IMR-90 (cell line): ENCODE data around the gene EBF4. TPM values are rescaled to one million over a fixed set of nuclear protein-coding genes. Genes with fewer than 3 reads are reported as not detected.

Experiments used
- ATAC-seq: fragments of 200-7000 bp; cut with Tn5 transposase; 2 replicates; pipeline ENCODE4 v1.9.1; 2020; ENCODE audit warnings: low read depth, mild to moderate bottlenecking, moderate library complexity
- BruUV-seq: library from RNA; stranded (reverse); fragments of 400-500 nt; replicated peaks from 2 replicates; lab custom pipeline; 2021; lab: Mats Ljungman, UMichigan
- CTCF ChIA-PET: fragments of 300-600 bp; formaldehyde crosslinking; extraction: SDS; loops from one replicate; lab custom pipeline; 2021; ENCODE audit warnings: antibody characterized with exemption; lab: Yijun Ruan, JAX
- POLR2A ChIA-PET: fragments of 300-600 bp; sonication (Branson Sonifier 250); formaldehyde crosslinking; loops from one replicate; lab custom pipeline; 2022; ENCODE audit warnings: antibody characterized with exemption; ENCODE audit not compliant: unreplicated experiment; lab: Charles Lee
- DNase-seq: peaks from one replicate; pipeline ENCODE4 v3.0.0; 2013
- H2AFZ ChIP-seq: replicated peaks from 2 replicates; pipeline ENCODE3; 2013; ENCODE audit warnings: low read length, mild to moderate bottlenecking; ENCODE audit not compliant: poor library complexity
- H2AK5ac ChIP-seq: 2 replicates; pipeline ENCODE4 v1.6.1; 2013; ENCODE audit warnings: low read depth, low read length, inconsistent platforms
- H2AK9ac ChIP-seq: replicated peaks from 2 replicates; pipeline ENCODE3; 2013; ENCODE audit warnings: mild to moderate bottlenecking, low read depth, low read length, moderate library complexity; ENCODE audit not compliant: poor library complexity
- H2BK120ac ChIP-seq: 2 replicates; pipeline ENCODE4 v1.6.1; 2013; ENCODE audit warnings: low read depth, low read length, inconsistent platforms
- H2BK15ac ChIP-seq: 3 replicates; pipeline ENCODE4 v1.6.1; 2013; ENCODE audit warnings: low read depth, low read length, inconsistent platforms
- H2BK20ac ChIP-seq: 2 replicates; pipeline ENCODE4 v1.6.1; 2013; ENCODE audit warnings: low read depth, mild to moderate bottlenecking, inconsistent platforms, low read length, moderate library complexity
- H2BK5ac ChIP-seq: 2 replicates; pipeline ENCODE4 v1.6.1; 2013; ENCODE audit warnings: mild to moderate bottlenecking, low read depth, low read length, inconsistent platforms; ENCODE audit not compliant: poor library complexity, severe bottlenecking
- H3K14ac ChIP-seq: replicated peaks from 2 replicates; pipeline ENCODE4 v1.6.1; 2013; ENCODE audit warnings: low read depth, low read length, inconsistent platforms
- H3K18ac ChIP-seq: 2 replicates; pipeline ENCODE4 v1.6.1; 2013; ENCODE audit warnings: low read depth, low read length, control low read depth
- H3K23ac ChIP-seq: 2 replicates; pipeline ENCODE4 v1.6.1; 2013; ENCODE audit warnings: low read depth, low read length, inconsistent platforms
- H3K27ac ChIP-seq: 2 replicates; pipeline ENCODE4 v1.5.1; 2013; ENCODE audit warnings: mild to moderate bottlenecking, control low read depth, low read length; ENCODE audit not compliant: insufficient read depth
- H3K27me3 ChIP-seq: 2 replicates; pipeline ENCODE4 v1.6.1; 2013; ENCODE audit warnings: low read length; ENCODE audit not compliant: control insufficient read depth, insufficient read depth
- H3K36me3 ChIP-seq: 2 replicates; pipeline ENCODE4 v1.6.1; 2013; ENCODE audit warnings: low read length, mixed read lengths; ENCODE audit not compliant: control insufficient read depth, insufficient read depth
- H3K4ac ChIP-seq: 2 replicates; pipeline ENCODE4 v1.6.1; 2013; ENCODE audit warnings: low read depth, low read length, inconsistent platforms
- H3K4me1 ChIP-seq: 2 replicates; pipeline ENCODE4 v1.6.1; 2013; ENCODE audit warnings: low read length, mixed read lengths; ENCODE audit not compliant: control insufficient read depth, insufficient read depth
- H3K4me2 ChIP-seq: 2 replicates; pipeline ENCODE4 v1.6.1; 2013; ENCODE audit warnings: low read depth, mild to moderate bottlenecking, control low read depth, low read length, moderate library complexity
- H3K4me3 ChIP-seq: 2 replicates; pipeline ENCODE4 v1.5.1; 2013; ENCODE audit warnings: low read depth, mild to moderate bottlenecking, control low read depth, low read length, moderate library complexity; ENCODE audit not compliant: insufficient read depth
- H3K56ac ChIP-seq: 2 replicates; pipeline ENCODE4 v1.6.1; 2013; ENCODE audit warnings: low read length, inconsistent platforms; ENCODE audit not compliant: insufficient read depth; ENCODE audit errors: extremely low read depth
- H3K79me1 ChIP-seq, 2 experiments: 2 replicates each; pipeline ENCODE4 v1.6.1; 2013; ENCODE audit warnings: low read length in 2 of 2, inconsistent platforms in 1 of 2, low read depth in 1 of 2
- H3K9ac ChIP-seq: 2 replicates; pipeline ENCODE4 v1.6.1; 2013; ENCODE audit warnings: low read depth, low read length, control low read depth
- H3K9me1 ChIP-seq: 2 replicates; pipeline ENCODE4 v1.6.1; 2013; ENCODE audit warnings: low read length, inconsistent platforms; ENCODE audit not compliant: insufficient read depth
- H3K9me3 ChIP-seq: 2 replicates; pipeline ENCODE4 v1.6.1; 2013; ENCODE audit warnings: low read length; ENCODE audit not compliant: control insufficient read depth, insufficient read depth
- H4K20me1 ChIP-seq: 2 replicates; pipeline ENCODE4 v1.6.1; 2013; ENCODE audit warnings: low read length, inconsistent platforms; ENCODE audit not compliant: insufficient read depth
- H4K5ac ChIP-seq: 2 replicates; pipeline ENCODE4 v1.6.1; 2013; ENCODE audit warnings: mild to moderate bottlenecking, low read depth, low read length, control low read depth
- H4K8ac ChIP-seq, 2 experiments: 2 replicates each; pipeline ENCODE4 v1.6.1; 2013; ENCODE audit warnings: low read depth in 2 of 2, low read length in 2 of 2, control low read depth in 1 of 2, inconsistent platforms in 1 of 2
- H4K91ac ChIP-seq: 2 replicates; pipeline ENCODE4 v1.6.1; 2013; ENCODE audit warnings: low read depth, low read length, inconsistent platforms; ENCODE audit not compliant: insufficient read depth
- BHLHE40 ChIP-seq: fragments of 150-350 bp; IDR thresholded peaks from 2 replicates; pipeline ENCODE4 v1.6.1; 2016; ENCODE audit warnings: mild to moderate bottlenecking, low read depth, low read length
- CEBPB ChIP-seq: IDR thresholded peaks from 2 replicates; pipeline ENCODE4 v1.6.1; 2012; ENCODE audit warnings: low read depth, low read length, improper control_type of control experiment
- MAZ ChIP-seq: IDR thresholded peaks from 2 replicates; pipeline ENCODE4 v1.6.1; 2012; ENCODE audit warnings: low read depth, mild to moderate bottlenecking, low read length, improper control_type of control experiment, moderate library complexity, borderline replicate concordance
- MXI1 ChIP-seq: IDR thresholded peaks from 2 replicates; pipeline ENCODE4 v1.6.1; 2012; ENCODE audit warnings: low read depth, mild to moderate bottlenecking, low read length, moderate library complexity, borderline replicate concordance
- RCOR1 ChIP-seq: IDR thresholded peaks from 2 replicates; pipeline ENCODE4 v1.6.1; 2012; ENCODE audit warnings: mild to moderate bottlenecking, low read length, improper control_type of control experiment; ENCODE audit not compliant: insufficient replicate concordance
- RFX5 ChIP-seq: IDR thresholded peaks from 2 replicates; pipeline ENCODE4 v1.8.0; 2012; ENCODE audit warnings: low read depth, mild to moderate bottlenecking, low read length, moderate library complexity
- SMC3 ChIP-seq: fragments of 150-350 bp; IDR thresholded peaks from 2 replicates; pipeline ENCODE4 v1.6.1; 2016; ENCODE audit warnings: low read depth, mild to moderate bottlenecking, antibody characterized with exemption, low read length, moderate library complexity
- WGBS, 2 experiments: methylation state at CpG; one replicate each; pipeline versions ENCODE4 v1.1.5 to v1.1.7; 2013; ENCODE audit warnings: missing lambda C conversion rate in 2 of 2; ENCODE audit not compliant: insufficient read length in 1 of 2; ENCODE audit errors: extremely low coverage in 2 of 2; 5-methylcytosine and 5-hydroxymethylcytosine counted together
- dilution Hi-C: fragments of 300-500 bp; cut with HindIII; formaldehyde crosslinking; loops from one replicate; pipeline ENCODE4 v1.14.3; 2018; ENCODE audit warnings: low sequenced_read_pairs; ENCODE audit not compliant: unreplicated experiment
- in situ Hi-C: fragments of 300-500 bp; cut with MboI; formaldehyde crosslinking; loops from 3 replicates; pipeline ENCODE4 v1.14.3; 2019; ENCODE audit warnings: low sequenced_read_pairs, inconsistent platforms, mixed read lengths
- intact Hi-C: fragments of 100-400 bp; cut with micrococcal nuclease; formaldehyde crosslinking; loops from 2 replicates; pipeline ENCODE4 v1.10.0; 2022
- polyA plus RNA-seq, 3 experiments: library from polyadenylated mRNA; depleted of rRNA; stranded (reverse); fragments of >200 nt; gene quantifications; 2 replicates each; pipeline ENCODE4 v1.2.3, GENCODE V29; 2012; ENCODE audit warnings: low replicate concordance in 1 of 3
- total RNA-seq: library from RNA; depleted of rRNA; stranded (reverse); fragments of >200 nt; gene quantifications from 2 replicates; pipeline ENCODE4 v1.2.3, GENCODE V29; 2012
- TF ChIP-seq, protein P1 (sequence below): conservative IDR thresholded peaks from 2 replicates; pipeline ENCODE4 v1.5.1; 2012; ENCODE audit warnings: mild to moderate bottlenecking, low read depth, low read length, improper control_type of control experiment

Gene EBF4
- total and polyA plus RNA-seq, 2 of the 4 experiments (the other 2 are of a cell fraction) = 0.18 to 1.1 TPM

- WGBS, 2 experiments = no CpG with 5 or more reads among the region's 3 CpGs
- no peak overlapping the region for H2BK5ac ChIP-seq
- no peak overlapping the region for H2AK9ac ChIP-seq
- no peak overlapping the region for H2BK120ac ChIP-seq
- no peak overlapping the region for H3K18ac ChIP-seq
- H3K9ac ChIP-seq = no peak overlapping the region
- H3K14ac ChIP-seq = no peak overlapping the region
- no peak for ATAC-seq
- H3K9me3 ChIP-seq = no peaks in the 10 kb centered on the region
- H3K4me2 ChIP-seq = no peak overlapping the region
- dilution Hi-C loops (no loop called here), intact Hi-C loops (no loop called here), in situ Hi-C loops (no loop called here)
- peaks cover 24% of the 10 kb centered on the region for H3K27me3 ChIP-seq
- no peak overlapping the region for H4K5ac ChIP-seq
- no peak overlapping the region for H2AK5ac ChIP-seq
- H3K36me3 ChIP-seq = no peaks in the 10 kb centered on the region
- DNase-seq = no peak
- POLR2A ChIA-PET = no interaction called here
- no TSS peak for BruUV-seq
- H4K91ac ChIP-seq = no peak overlapping the region
- no peak overlapping the region for H3K27ac ChIP-seq
- TF ChIP-seq RCOR1 (no peak), BHLHE40 (no peak), RFX5 (no peak), SMC3 (no peak), MAZ (no peak), CEBPB (no peak), MXI1 (no peak)
- TF ChIP-seq, protein P1, sequence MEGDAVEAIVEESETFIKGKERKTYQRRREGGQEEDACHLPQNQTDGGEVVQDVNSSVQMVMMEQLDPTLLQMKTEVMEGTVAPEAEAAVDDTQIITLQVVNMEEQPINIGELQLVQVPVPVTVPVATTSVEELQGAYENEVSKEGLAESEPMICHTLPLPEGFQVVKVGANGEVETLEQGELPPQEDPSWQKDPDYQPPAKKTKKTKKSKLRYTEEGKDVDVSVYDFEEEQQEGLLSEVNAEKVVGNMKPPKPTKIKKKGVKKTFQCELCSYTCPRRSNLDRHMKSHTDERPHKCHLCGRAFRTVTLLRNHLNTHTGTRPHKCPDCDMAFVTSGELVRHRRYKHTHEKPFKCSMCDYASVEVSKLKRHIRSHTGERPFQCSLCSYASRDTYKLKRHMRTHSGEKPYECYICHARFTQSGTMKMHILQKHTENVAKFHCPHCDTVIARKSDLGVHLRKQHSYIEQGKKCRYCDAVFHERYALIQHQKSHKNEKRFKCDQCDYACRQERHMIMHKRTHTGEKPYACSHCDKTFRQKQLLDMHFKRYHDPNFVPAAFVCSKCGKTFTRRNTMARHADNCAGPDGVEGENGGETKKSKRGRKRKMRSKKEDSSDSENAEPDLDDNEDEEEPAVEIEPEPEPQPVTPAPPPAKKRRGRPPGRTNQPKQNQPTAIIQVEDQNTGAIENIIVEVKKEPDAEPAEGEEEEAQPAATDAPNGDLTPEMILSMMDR = no peak
- no peaks in the 10 kb centered on the region for H3K4me1 ChIP-seq
- H2BK15ac ChIP-seq = no peak overlapping the region
- no peak overlapping the region for H2BK20ac ChIP-seq
- no peaks in the 10 kb centered on the region for H3K9me1 ChIP-seq
- no peak overlapping the region for H3K56ac ChIP-seq
- no peak overlapping the region for H2AFZ ChIP-seq
- no peaks in the 10 kb centered on the region for H3K79me1 ChIP-seq
- no peak overlapping the region for H3K23ac ChIP-seq
- no peaks in the 10 kb centered on the region for H4K20me1 ChIP-seq
- CTCF ChIA-PET = no interaction called here
- H3K4ac ChIP-seq = no peak overlapping the region
- no peak overlapping the region for H3K4me3 ChIP-seq
- H4K8ac ChIP-seq = no peak overlapping the region
Observed at GRCh38 chr20:2672446-2672845, 20.1 kb upstream of the EBF4 start.
